HL-60 (cell line): ENCODE results near the gene CTBP2.

ENCODE experiments used
- DNase-seq, 2 experiments: peaks; one replicate each; pipeline ENCODE4 v3.0.0-alpha.2; 2010 to 2020; ENCODE audit warnings: low read depth in 1 of 2, low spot score in 1 of 2
- H3K27ac ChIP-seq: fragments of 250-450 bp; sonication (Bioruptor Pico); replicated peaks from 2 replicates; pipeline ENCODE4 v1.5.1; 2020; ENCODE audit warnings: mild to moderate bottlenecking, moderate library complexity
- H3K27me3 ChIP-seq: fragments of 250-450 bp; sonication (Bioruptor Pico); 2 replicates; pipeline ENCODE4 v1.5.1; 2021; ENCODE audit warnings: mild to moderate bottlenecking, moderate library complexity; ENCODE audit not compliant: insufficient read depth, poor library complexity, severe bottlenecking
- H3K4me3 ChIP-seq: replicated peaks from 2 replicates; pipeline ENCODE4 v1.5.1; 2011; ENCODE audit warnings: mild to moderate bottlenecking, control low read depth, low read length; ENCODE audit not compliant: insufficient read depth
- CTCF ChIP-seq: IDR thresholded peaks from one replicate; pipeline ENCODE4 v1.5.1; 2011; ENCODE audit warnings: low read length, control low read depth, inconsistent platforms; ENCODE audit not compliant: insufficient read depth
- GABPA ChIP-seq: IDR thresholded peaks from 2 replicates; pipeline ENCODE4 v1.6.1; 2012; ENCODE audit warnings: low read depth
- POLR2AphosphoS5 ChIP-seq: IDR thresholded peaks from 2 replicates; pipeline ENCODE4 v1.6.1; 2012; ENCODE audit warnings: low read depth
- REST ChIP-seq: IDR thresholded peaks from 2 replicates; pipeline ENCODE4 v1.6.1; 2012; ENCODE audit warnings: low read depth; ENCODE audit not compliant: insufficient replicate concordance
- SPI1 ChIP-seq: IDR thresholded peaks from 2 replicates; pipeline ENCODE4 v1.6.1; 2012; ENCODE audit warnings: low read depth, mild to moderate bottlenecking, borderline replicate concordance

The CTBP2 gene

GRCh38 chr10:125206623-125207022 lies 46.3 kb upstream of the CTBP2 start:
- DNase-seq, result no peak
- H3K4me3 ChIP-seq, result no peak overlapping the region
- no peak for TF ChIP-seq POLR2AphosphoS5
- TF ChIP-seq SPI1, result no peak
- no peak for TF ChIP-seq GABPA
- no peak for TF ChIP-seq REST
- TF ChIP-seq CTCF, result no peak

GRCh38 chr10:125205431-125205830 lies 45.1 kb upstream of the CTBP2 start:
- DNase-seq, result no peak
- TF ChIP-seq CTCF, result no peak
- TF ChIP-seq POLR2AphosphoS5, result no peak
- no peak for TF ChIP-seq REST
- no peak for TF ChIP-seq SPI1
- no peak for TF ChIP-seq GABPA
- Histone ChIP-seq H3K4me3 (no peak overlapping the region), H3K27ac (no peak overlapping the region), H3K27me3 (no peaks in the 10 kb centered on the region)

More at GRCh38 chr10:125206623-125207022, 46.3 kb upstream of the CTBP2 start:
- Histone ChIP-seq H3K27me3 (no peaks in the 10 kb centered on the region), H3K27ac (no peak overlapping the region)

GRCh38 chr10:125204400-125204799 lies 44.0 kb upstream of the CTBP2 start:
- DNase-seq, result no peak
- no peak overlapping the region for H3K27ac ChIP-seq
- H3K4me3 ChIP-seq, result no peak overlapping the region
- no peaks in the 10 kb centered on the region for H3K27me3 ChIP-seq
- TF ChIP-seq GABPA, result no peak
- TF ChIP-seq CTCF, result no peak
- no peak for TF ChIP-seq POLR2AphosphoS5
- TF ChIP-seq REST, result no peak
- no peak for TF ChIP-seq SPI1
